NOMO-1 treated with dmso at 0.1 percent for 144 hours (cell line): ENCODE measurements around the gene NCOA1.
"Not testable (repeated sequence)": the region's sequence is repeated elsewhere in the genome, so short reads cannot be mapped to it uniquely, and the experiment has no call there.

ENCODE experiments used
- DNase-seq: peaks from one replicate; lab custom pipeline; 2025; ENCODE audit not compliant: unreplicated experiment; lab: John Stamatoyannopoulos, UW

The NCOA1 gene

GRCh38 chr2:24571828-24572442 lies 80.9 kb downstream of the NCOA1 start:
- DNase-seq, result no peak

- no peak for DNase-seq
These were observed 85.1 kb downstream of the NCOA1 start for GRCh38 chr2:24576146-24576545.

- no peak for DNase-seq
These were observed 85.6 kb downstream of the NCOA1 start for GRCh38 chr2:24576617-24577016.

- no peak for DNase-seq
These were observed 86.4 kb downstream of the NCOA1 start for GRCh38 chr2:24577481-24577880.

- no peak for DNase-seq
These were observed 88.2 kb downstream of the NCOA1 start for GRCh38 chr2:24579053-24579803.

- DNase-seq, result no peak
These were observed 89.5 kb downstream of the NCOA1 start for GRCh38 chr2:24580561-24580960.

- not testable (repeated sequence) for DNase-seq
These were observed 90.9 kb downstream of the NCOA1 start for GRCh38 chr2:24581971-24582370.

- no peak for DNase-seq
These were observed 95.9 kb downstream of the NCOA1 start for GRCh38 chr2:24586955-24587354.

- no peak for DNase-seq
These were observed 97.2 kb downstream of the NCOA1 start for GRCh38 chr2:24588294-24588693.

GRCh38 chr2:24592441-24593100 lies 101.5 kb downstream of the NCOA1 start:
- DNase-seq, result no peak

GRCh38 chr2:24594283-24594682 lies 103.2 kb downstream of the NCOA1 start:
- DNase-seq, result no peak

GRCh38 chr2:24597181-24597870 lies 106.3 kb downstream of the NCOA1 start:
- DNase-seq, result no peak

GRCh38 chr2:24600140-24600539 lies 109.1 kb downstream of the NCOA1 start:
- DNase-seq, result not testable (repeated sequence)

- no peak for DNase-seq
These were observed 120.6 kb downstream of the NCOA1 start for GRCh38 chr2:24611631-24612030.

- DNase-seq, result no peak
These were observed 122.2 kb downstream of the NCOA1 start for GRCh38 chr2:24613154-24613814.

- DNase-seq, result no peak
These were observed 125.6 kb downstream of the NCOA1 start for GRCh38 chr2:24616616-24617015.

- no peak for DNase-seq
These were observed 126.4 kb downstream of the NCOA1 start for GRCh38 chr2:24617424-24617823.

GRCh38 chr2:24618144-24618543 lies 127.1 kb downstream of the NCOA1 start:
- no peak for DNase-seq

GRCh38 chr2:24618680-24619079 lies 127.6 kb downstream of the NCOA1 start:
- no peak for DNase-seq

GRCh38 chr2:24620936-24621335 lies 129.9 kb downstream of the NCOA1 start:
- DNase-seq, result no peak
